ENCODE results near the gene ZNF221.

ZNF221 gene

DNA sequence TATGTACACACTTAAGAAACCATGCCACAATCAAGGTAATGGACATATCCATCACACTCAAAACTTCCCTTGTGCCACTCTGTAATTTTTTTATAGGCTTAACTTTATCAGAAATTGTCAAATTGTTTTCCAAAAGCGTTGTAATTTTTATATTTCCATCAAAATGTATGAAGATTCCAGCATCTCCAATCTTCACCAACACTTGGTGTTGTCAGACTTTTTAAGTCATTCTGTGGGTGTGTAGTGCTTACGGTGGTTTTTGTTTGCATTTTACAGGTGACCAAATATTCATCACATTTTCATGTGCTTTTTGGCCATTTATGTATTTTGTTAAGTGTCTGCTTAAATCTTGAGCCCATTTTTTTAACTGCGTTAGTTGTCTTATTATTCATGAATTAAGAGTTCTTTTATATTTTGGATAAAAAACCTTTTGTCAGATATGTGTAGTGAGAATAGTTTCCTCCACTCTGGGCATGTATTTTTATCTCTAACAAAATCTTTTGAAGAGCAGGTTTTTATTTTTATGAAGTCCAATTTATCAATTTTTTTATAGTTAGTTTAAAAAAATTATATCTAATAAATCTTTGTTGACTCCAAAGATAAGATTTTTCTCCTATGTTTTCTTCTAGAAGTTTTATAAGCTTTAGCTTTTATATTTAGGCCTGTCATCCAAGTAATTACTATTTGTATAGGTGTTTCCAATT is 11.3 kb upstream of the ZNF221 start:
- TF ChIP-seq, protein P1, sequence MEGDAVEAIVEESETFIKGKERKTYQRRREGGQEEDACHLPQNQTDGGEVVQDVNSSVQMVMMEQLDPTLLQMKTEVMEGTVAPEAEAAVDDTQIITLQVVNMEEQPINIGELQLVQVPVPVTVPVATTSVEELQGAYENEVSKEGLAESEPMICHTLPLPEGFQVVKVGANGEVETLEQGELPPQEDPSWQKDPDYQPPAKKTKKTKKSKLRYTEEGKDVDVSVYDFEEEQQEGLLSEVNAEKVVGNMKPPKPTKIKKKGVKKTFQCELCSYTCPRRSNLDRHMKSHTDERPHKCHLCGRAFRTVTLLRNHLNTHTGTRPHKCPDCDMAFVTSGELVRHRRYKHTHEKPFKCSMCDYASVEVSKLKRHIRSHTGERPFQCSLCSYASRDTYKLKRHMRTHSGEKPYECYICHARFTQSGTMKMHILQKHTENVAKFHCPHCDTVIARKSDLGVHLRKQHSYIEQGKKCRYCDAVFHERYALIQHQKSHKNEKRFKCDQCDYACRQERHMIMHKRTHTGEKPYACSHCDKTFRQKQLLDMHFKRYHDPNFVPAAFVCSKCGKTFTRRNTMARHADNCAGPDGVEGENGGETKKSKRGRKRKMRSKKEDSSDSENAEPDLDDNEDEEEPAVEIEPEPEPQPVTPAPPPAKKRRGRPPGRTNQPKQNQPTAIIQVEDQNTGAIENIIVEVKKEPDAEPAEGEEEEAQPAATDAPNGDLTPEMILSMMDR (IDR thresholded peaks at IDR 0.05): no peak

DNA sequence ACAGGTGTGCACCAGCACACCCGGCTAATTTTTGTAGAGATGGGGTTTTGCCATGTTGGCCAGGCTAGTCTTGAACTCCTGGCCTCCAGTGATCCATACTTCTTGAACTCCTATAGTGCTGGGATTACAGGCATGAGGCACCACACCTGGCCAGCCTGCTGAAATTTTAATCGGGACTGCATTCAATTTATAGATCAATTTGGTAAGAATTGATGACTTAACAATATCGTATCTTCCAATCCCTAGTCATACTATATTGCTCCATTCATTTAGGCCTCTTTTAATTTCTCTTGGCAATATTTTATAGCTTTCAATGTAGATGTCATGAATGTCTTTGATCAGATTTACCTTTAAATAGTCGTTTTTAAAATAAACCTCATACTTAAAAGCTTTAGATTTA is 10.3 kb upstream of the ZNF221 start:
- TF ChIP-seq, protein P1 (IDR thresholded peaks at IDR 0.05): no peak

DNA sequence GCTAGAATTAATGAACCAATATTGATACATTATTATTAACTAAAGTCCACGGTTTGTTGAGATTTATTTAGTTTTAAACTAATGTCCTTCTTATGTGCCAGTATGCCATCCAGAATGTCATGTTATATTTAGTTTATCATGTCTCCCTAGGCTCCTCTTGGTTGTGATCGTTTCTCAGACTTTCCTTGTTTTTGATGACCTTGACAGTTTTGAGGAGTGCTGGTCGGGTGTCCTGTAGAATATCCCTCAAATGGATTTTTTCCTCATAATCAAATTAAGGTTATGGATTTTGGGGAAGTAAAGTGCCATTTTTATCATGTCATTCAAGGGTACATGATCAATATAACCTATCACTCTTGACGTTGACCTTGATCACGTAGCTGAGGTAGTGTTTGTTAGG is 9.8 kb upstream of the ZNF221 start:
- TF ChIP-seq, protein P1 (IDR thresholded peaks at IDR 0.05): no peak

DNA sequence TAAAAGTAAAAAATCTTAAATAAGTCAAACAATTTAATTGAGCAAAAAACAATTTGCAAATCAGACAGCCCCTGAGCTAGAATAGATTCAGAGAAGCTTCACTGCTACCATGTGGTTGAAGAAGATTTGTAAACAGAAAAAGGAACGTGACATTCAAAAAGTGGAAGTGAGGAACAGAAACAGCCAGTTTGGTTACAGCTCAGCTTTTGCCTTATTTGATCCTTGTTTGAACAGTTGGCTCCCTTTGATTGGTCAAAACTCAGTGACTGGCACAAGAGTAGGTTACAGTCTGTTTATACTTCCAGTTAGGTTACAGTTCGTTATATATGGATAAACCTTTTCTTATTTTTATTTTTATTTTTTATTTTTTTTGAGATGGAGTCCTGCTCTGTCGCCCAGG is 5.8 kb downstream of the ZNF221 start:
- TF ChIP-seq, protein P1 (IDR thresholded peaks at IDR 0.05): no peak

DNA sequence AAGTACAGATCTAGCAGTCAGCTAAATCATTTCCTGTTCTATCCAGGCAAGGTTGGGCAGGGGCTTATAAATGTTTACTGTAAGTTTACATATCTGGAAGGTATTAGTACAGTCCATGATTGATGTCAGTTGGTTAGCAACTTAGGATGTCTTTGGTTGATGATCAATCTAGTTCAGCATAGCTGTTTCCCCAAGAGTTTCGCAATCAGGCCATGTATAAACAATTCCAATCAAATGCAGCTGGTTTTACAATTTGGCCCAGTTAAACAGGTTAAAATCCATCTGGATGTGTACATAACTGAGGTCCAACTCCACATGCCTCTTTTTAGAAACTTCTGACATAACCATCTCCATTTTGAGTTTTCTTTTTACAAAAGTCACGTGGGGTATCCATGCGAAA is 6.9 kb downstream of the ZNF221 start:
- TF ChIP-seq, protein P1 (IDR thresholded peaks at IDR 0.05): no peak

DNA sequence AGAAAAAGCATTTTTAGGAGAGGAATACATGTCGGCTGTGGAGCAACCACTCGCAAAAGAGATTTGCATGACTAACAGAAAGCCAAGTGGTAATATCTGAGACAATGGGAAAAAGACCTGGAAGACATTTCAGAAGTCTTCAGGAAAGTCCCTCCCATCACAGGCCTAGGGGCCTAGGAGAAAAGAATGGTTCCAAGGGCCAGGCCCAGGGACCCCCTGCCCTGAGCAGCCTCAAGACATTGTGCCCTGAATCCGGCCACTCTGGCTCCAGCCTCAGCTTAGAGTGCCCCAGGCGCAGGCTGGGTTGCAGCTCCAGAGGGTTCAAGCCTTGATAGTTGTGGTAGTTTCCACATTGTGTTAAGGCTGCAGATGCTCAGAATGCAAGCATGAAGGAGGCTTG is 9.4 kb downstream of the ZNF221 start:
- TF ChIP-seq, protein P1 (IDR thresholded peaks at IDR 0.05): no peak

DNA sequence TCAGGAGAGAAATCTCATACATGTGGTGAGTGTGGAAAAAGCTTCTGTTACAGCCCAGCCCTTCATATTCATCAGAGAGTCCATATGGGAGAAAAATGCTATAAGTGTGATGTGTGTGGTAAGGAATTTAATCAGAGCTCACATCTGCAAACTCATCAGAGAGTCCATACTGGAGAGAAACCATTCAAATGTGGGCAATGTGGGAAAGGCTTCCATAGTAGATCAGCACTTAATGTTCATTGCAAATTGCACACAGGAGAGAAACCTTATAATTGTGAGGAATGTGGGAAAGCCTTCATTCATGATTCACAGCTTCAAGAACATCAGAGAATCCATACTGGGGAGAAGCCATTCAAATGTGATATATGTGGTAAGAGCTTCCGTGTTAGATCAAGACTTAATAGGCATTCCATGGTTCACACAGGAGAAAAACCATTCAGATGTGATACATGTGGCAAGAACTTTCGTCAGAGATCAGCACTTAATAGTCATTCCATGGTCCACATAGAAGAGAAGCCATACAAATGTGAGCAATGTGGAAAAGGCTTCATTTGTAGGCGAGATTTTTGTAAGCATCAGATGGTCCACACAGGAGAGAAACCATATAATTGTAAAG is 15.2 kb downstream of the ZNF221 start:
- TF ChIP-seq, protein P1 (IDR thresholded peaks at IDR 0.05): no peak

Measured in LNCAP (cell line).